Activated CD4-positive, alpha-beta T cell treated with anti-CD3 and anti-CD28 coated beads, Interleukin-2, amount 10 ng/mL, durations not matched to agents 24 days and 14 days (primary cell): ENCODE measurements around the gene WDR1. TPM values are rescaled to one million over a fixed set of nuclear protein-coding genes. Genes with fewer than 3 reads are reported as not detected.

ENCODE experiments used
- DNase-seq: peaks from one replicate; pipeline ENCODE4 v3.0.0; 2022
- H3K27ac Mint-ChIP-seq: one replicate; pipeline ENCODE4 v1.8.0; 2022; ENCODE audit warnings: mild to moderate bottlenecking, mixed read lengths
- H3K27me3 Mint-ChIP-seq: one replicate; pipeline ENCODE4 v1.8.0; 2022; ENCODE audit warnings: mixed read lengths
- H3K36me3 Mint-ChIP-seq: one replicate; pipeline ENCODE4 v1.8.0; 2022; ENCODE audit warnings: low read depth, mild to moderate bottlenecking, mixed read lengths
- H3K4me1 Mint-ChIP-seq: one replicate; pipeline ENCODE4 v1.8.0; 2021; ENCODE audit warnings: mixed read lengths
- H3K4me3 Mint-ChIP-seq: one replicate; pipeline ENCODE4 v1.8.0; 2022; ENCODE audit warnings: mild to moderate bottlenecking, moderate library complexity, mixed read lengths
- H3K9me3 Mint-ChIP-seq: one replicate; pipeline ENCODE4 v1.8.0; 2021; ENCODE audit warnings: mixed read lengths
- intact Hi-C: fragments of 100-400 bp; cut with micrococcal nuclease; formaldehyde crosslinking; loops from one replicate; pipeline ENCODE4 v1.15.1; 2023
- total RNA-seq: library from RNA; stranded (reverse); gene quantifications from 2 replicates; pipeline ENCODE4 v1.2.3, GENCODE V29; 2022

Gene WDR1
- total RNA-seq, 1 donor from 2014 or later, result 369 TPM

GRCh38 chr4:10061650-10062415 is 54.8 kb downstream of the WDR1 start:
- Mint-ChIP-seq H3K27me3 (no peaks in the 10 kb centered on the region), H3K4me1 (no peaks in the 10 kb centered on the region), H3K27ac (no peak overlapping the region), H3K36me3 (peaks cover 32% of the 10 kb centered on the region), H3K9me3 (no peaks in the 10 kb centered on the region), H3K4me3 (no peak overlapping the region)
- DNase-seq, result no peak
- intact Hi-C loops, result no loop called here

- Mint-ChIP-seq H3K27me3 (no peaks in the 10 kb centered on the region), H3K9me3 (no peaks in the 10 kb centered on the region), H3K27ac (no peak overlapping the region), H3K36me3 (peaks cover 18% of the 10 kb centered on the region), H3K4me3 (no peak overlapping the region), H3K4me1 (peaks cover 3% of the 10 kb centered on the region)
- intact Hi-C loops, result no loop called here
- no peak for DNase-seq
Measured at GRCh38 chr4:10058371-10058770, 58.2 kb downstream of the WDR1 start.

GRCh38 chr4:10057023-10057395 is 59.6 kb downstream of the WDR1 start:
- Mint-ChIP-seq H3K4me3 (no peak overlapping the region), H3K36me3 (peaks cover 16% of the 10 kb centered on the region), H3K27ac (no peak overlapping the region), H3K4me1 (peaks cover 3% of the 10 kb centered on the region), H3K9me3 (no peaks in the 10 kb centered on the region), H3K27me3 (no peaks in the 10 kb centered on the region)
- intact Hi-C loops, result no loop called here
- DNase-seq, result no peak

GRCh38 chr4:10056334-10057022 is 60.1 kb downstream of the WDR1 start:
- Mint-ChIP-seq H3K27ac (no peak overlapping the region), H3K9me3 (no peaks in the 10 kb centered on the region), H3K36me3 (peaks cover 16% of the 10 kb centered on the region), H3K4me3 (no peak overlapping the region), H3K27me3 (no peaks in the 10 kb centered on the region), H3K4me1 (peaks cover 3% of the 10 kb centered on the region)
- DNase-seq, result no peak
- intact Hi-C loops, result no loop called here

- H3K4me3 Mint-ChIP-seq, result no peak overlapping the region
- peaks cover 16% of the 10 kb centered on the region for H3K36me3 Mint-ChIP-seq
- peaks cover 3% of the 10 kb centered on the region for H3K4me1 Mint-ChIP-seq
- H3K27me3 Mint-ChIP-seq, result no peaks in the 10 kb centered on the region
- intact Hi-C loops, result no loop called here
- H3K27ac Mint-ChIP-seq, result no peak overlapping the region
- H3K9me3 Mint-ChIP-seq, result no peaks in the 10 kb centered on the region
- no peak for DNase-seq
Measured at GRCh38 chr4:10055871-10056270, 60.7 kb downstream of the WDR1 start.

- H3K4me3 Mint-ChIP-seq, result no peak overlapping the region
- peaks cover 3% of the 10 kb centered on the region for H3K4me1 Mint-ChIP-seq
- no peaks in the 10 kb centered on the region for H3K27me3 Mint-ChIP-seq
- intact Hi-C loops, result no loop called here
- H3K36me3 Mint-ChIP-seq, result peaks cover 9% of the 10 kb centered on the region
- no peak overlapping the region for H3K27ac Mint-ChIP-seq
- no peaks in the 10 kb centered on the region for H3K9me3 Mint-ChIP-seq
- DNase-seq, result no peak
Measured at GRCh38 chr4:10054571-10055041, 62.0 kb downstream of the WDR1 start.

- no peak overlapping the region for H3K4me3 Mint-ChIP-seq
- no peaks in the 10 kb centered on the region for H3K9me3 Mint-ChIP-seq
- DNase-seq, result no peak
Measured at GRCh38 chr4:10053635-10054453, 62.8 kb downstream of the WDR1 start.

GRCh38 chr4:10051517-10052135 is 65.0 kb downstream of the WDR1 start:
- H3K36me3 Mint-ChIP-seq, result peaks cover 5% of the 10 kb centered on the region
- no peaks in the 10 kb centered on the region for H3K27me3 Mint-ChIP-seq
- peaks cover 13% of the 10 kb centered on the region for H3K4me1 Mint-ChIP-seq
- DNase-seq, result no peak
- intact Hi-C loops, result no loop called here
- no peak overlapping the region for H3K4me3 Mint-ChIP-seq
- no peaks in the 10 kb centered on the region for H3K9me3 Mint-ChIP-seq
- H3K27ac Mint-ChIP-seq, result no peak overlapping the region

More at GRCh38 chr4:10053635-10054453, 62.8 kb downstream of the WDR1 start:
- Mint-ChIP-seq H3K27me3 (no peaks in the 10 kb centered on the region), H3K36me3 (peaks cover 6% of the 10 kb centered on the region), H3K4me1 (peaks cover 8% of the 10 kb centered on the region), H3K27ac (no peak overlapping the region)
- intact Hi-C loops, result no loop called here

- Mint-ChIP-seq H3K27me3 (no peaks in the 10 kb centered on the region), H3K4me1 (peaks cover 13% of the 10 kb centered on the region), H3K4me3 (no peak overlapping the region), H3K9me3 (no peaks in the 10 kb centered on the region), H3K27ac (no peak overlapping the region), H3K36me3 (peaks cover 2% of the 10 kb centered on the region)
- no peak for DNase-seq
- intact Hi-C loops, result no loop called here
Measured at GRCh38 chr4:10050721-10051120, 65.9 kb downstream of the WDR1 start.

GRCh38 chr4:10050261-10050661 is 66.3 kb downstream of the WDR1 start:
- Mint-ChIP-seq H3K36me3 (no peaks in the 10 kb centered on the region), H3K27ac (no peak overlapping the region), H3K9me3 (no peaks in the 10 kb centered on the region), H3K4me1 (peaks cover 13% of the 10 kb centered on the region), H3K4me3 (no peak overlapping the region), H3K27me3 (no peaks in the 10 kb centered on the region)
- intact Hi-C loops, result no loop called here
- no peak for DNase-seq

- no peak for DNase-seq
- no peaks in the 10 kb centered on the region for H3K9me3 Mint-ChIP-seq
- intact Hi-C loops, result no loop called here
- no peak overlapping the region for H3K4me3 Mint-ChIP-seq
- no peaks in the 10 kb centered on the region for H3K27me3 Mint-ChIP-seq
- no peak overlapping the region for H3K27ac Mint-ChIP-seq
- H3K36me3 Mint-ChIP-seq, result no peaks in the 10 kb centered on the region
- H3K4me1 Mint-ChIP-seq, result peaks cover 12% of the 10 kb centered on the region
Measured at GRCh38 chr4:10048941-10049697, 67.5 kb downstream of the WDR1 start.

- intact Hi-C loops, result no loop called here
- no peak for DNase-seq
- Mint-ChIP-seq H3K27ac (peak overlapping the region; percentile 11), H3K36me3 (no peaks in the 10 kb centered on the region), H3K4me3 (no peak overlapping the region), H3K4me1 (peaks cover 9% of the 10 kb centered on the region), H3K27me3 (no peaks in the 10 kb centered on the region), H3K9me3 (peaks cover under 1% of the 10 kb centered on the region)
Measured at GRCh38 chr4:10047967-10048366, 68.6 kb downstream of the WDR1 start.

- Mint-ChIP-seq H3K4me3 (no peak overlapping the region), H3K9me3 (peaks cover 8% of the 10 kb centered on the region), H3K27me3 (peaks cover 1% of the 10 kb centered on the region), H3K4me1 (peaks cover 9% of the 10 kb centered on the region), H3K36me3 (peaks cover 3% of the 10 kb centered on the region), H3K27ac (no peak overlapping the region)
- intact Hi-C loops, result no loop called here
- DNase-seq, result no peak
Measured at GRCh38 chr4:10046471-10046870, 70.1 kb downstream of the WDR1 start.
